ENCODE results near the gene CRYBG3. TPM values are rescaled to one million over a fixed set of nuclear protein-coding genes. Genes with fewer than 3 reads are reported as not detected.
"Not testable (repeated sequence)": the region's sequence is repeated elsewhere in the genome, so short reads cannot be mapped to it uniquely, and the experiment has no call there.

CRYBG3 gene
- total RNA-seq, 4 donors from 2014 or later = 43.1 to 62.6 (median 46.1) TPM

DNA sequence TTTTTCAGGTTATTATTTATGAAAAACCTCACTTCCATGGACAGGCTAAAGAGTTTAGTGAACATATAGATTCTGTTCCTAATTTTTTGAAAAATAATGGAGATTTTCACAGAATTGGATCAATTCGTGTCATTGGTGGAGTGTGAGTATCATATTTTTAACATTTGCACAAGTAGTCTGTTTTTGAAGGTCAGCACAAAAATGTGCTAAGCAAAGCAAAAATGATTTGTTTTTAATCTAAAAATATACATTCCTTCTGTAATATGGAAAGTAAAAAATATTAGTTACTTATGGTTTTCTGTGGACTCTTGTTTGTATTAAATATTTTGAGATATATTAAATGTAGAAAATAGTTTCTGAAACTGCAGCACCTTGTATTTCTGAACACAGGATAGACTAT is 71.0 kb downstream of the CRYBG3 start:
- no peak for ATAC-seq (ENCODE audit: low FRiP score)

DNA sequence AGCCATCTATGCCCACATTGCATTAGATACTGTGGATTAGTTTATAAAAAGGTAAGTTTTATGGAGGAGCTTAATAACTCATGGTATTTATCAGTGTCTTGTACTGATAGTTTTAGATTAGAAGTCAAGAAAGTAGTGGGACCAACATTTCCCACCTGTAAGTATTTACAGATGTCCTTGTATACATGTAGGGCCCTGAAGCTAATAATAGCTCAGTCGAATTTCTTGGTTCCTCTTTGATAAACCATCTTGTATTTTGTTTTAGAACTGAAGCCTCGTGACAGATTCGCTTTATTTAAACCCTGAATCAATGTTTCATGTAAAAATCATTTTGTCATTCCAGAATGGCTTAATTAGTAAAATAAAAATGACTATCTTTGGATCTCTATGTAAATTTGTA is 73.4 kb downstream of the CRYBG3 start:
- no peak for DNase-seq (ENCODE audit: low spot score)
- TF ChIP-seq, protein P1, sequence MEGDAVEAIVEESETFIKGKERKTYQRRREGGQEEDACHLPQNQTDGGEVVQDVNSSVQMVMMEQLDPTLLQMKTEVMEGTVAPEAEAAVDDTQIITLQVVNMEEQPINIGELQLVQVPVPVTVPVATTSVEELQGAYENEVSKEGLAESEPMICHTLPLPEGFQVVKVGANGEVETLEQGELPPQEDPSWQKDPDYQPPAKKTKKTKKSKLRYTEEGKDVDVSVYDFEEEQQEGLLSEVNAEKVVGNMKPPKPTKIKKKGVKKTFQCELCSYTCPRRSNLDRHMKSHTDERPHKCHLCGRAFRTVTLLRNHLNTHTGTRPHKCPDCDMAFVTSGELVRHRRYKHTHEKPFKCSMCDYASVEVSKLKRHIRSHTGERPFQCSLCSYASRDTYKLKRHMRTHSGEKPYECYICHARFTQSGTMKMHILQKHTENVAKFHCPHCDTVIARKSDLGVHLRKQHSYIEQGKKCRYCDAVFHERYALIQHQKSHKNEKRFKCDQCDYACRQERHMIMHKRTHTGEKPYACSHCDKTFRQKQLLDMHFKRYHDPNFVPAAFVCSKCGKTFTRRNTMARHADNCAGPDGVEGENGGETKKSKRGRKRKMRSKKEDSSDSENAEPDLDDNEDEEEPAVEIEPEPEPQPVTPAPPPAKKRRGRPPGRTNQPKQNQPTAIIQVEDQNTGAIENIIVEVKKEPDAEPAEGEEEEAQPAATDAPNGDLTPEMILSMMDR (IDR thresholded peaks at IDR 0.05) = no peak
- ATAC-seq (ENCODE audit: low FRiP score) = no peak

More for the DNA sequence above, 71.0 kb downstream of the CRYBG3 start:
- no peak for DNase-seq (ENCODE audit: low spot score)
- TF ChIP-seq, protein P1 (IDR thresholded peaks at IDR 0.05) = no peak

DNA sequence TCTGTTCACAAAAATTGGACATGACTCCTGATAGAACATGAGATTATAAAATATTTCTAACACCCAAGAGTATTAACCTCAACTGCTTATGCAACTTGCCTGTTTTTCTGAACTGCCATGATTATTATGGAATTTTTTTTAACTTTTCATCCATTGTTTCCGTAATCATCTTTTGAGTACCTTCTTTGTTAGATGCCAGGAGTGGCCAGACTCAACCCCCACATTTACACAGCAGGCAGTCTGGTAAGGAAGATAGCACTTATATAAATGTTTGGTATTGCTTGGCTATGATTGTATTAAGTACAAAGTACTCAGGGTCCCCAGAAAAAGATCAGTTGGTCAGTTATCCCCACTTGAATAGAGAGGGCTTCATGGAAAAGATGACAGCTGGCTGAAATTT is 74.3 kb downstream of the CRYBG3 start:
- ATAC-seq (ENCODE audit: low FRiP score) (no peak), DNase-seq (ENCODE audit: low spot score) (no peak)
- TF ChIP-seq, protein P1 (IDR thresholded peaks at IDR 0.05) = no peak

DNA sequence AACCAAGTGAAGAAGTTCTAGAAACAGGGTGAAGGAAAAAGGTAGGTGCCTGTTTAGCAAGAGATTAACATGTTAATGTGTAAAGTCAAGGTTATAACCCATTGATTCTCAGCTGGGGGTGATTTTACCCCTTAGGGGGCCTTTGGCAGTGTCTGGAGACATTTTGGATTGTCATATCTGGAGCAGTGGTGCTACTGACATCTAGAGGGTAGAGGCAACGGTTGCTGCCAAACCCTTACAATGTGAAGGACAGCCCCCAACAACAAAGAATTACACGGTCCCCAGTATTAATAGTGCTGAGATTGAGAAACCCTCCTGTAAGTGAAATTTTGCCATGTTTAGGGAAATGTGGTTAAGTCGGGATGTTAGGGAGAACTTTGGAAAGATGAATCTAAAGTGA is 74.7 kb downstream of the CRYBG3 start:
- no peak for DNase-seq (ENCODE audit: low spot score)
- no peak for ATAC-seq (ENCODE audit: low FRiP score)
- TF ChIP-seq, protein P1 (IDR thresholded peaks at IDR 0.05) = no peak

DNA sequence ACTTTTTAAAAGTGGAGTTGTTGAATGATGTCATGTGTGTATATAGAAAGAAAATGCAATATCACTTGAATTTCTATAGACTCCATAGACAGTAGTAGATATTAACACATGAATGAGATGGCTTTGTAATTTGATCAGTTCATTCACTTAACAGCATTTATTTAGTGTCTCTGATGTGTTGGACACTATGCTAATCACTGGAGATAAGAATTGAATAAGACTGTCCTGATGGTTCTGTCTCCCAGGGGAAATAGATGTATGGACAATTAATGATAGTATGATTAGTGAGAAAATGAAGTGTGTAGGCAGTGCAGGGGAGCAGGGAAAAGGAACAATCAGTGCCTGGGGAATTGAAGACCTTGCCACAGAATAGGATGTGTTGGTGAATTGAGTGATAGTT is 77.5 kb downstream of the CRYBG3 start:
- ATAC-seq (ENCODE audit: low FRiP score) = no peak
- TF ChIP-seq, protein P1 (IDR thresholded peaks at IDR 0.05) = no peak
- DNase-seq (ENCODE audit: low spot score) = no peak

DNA sequence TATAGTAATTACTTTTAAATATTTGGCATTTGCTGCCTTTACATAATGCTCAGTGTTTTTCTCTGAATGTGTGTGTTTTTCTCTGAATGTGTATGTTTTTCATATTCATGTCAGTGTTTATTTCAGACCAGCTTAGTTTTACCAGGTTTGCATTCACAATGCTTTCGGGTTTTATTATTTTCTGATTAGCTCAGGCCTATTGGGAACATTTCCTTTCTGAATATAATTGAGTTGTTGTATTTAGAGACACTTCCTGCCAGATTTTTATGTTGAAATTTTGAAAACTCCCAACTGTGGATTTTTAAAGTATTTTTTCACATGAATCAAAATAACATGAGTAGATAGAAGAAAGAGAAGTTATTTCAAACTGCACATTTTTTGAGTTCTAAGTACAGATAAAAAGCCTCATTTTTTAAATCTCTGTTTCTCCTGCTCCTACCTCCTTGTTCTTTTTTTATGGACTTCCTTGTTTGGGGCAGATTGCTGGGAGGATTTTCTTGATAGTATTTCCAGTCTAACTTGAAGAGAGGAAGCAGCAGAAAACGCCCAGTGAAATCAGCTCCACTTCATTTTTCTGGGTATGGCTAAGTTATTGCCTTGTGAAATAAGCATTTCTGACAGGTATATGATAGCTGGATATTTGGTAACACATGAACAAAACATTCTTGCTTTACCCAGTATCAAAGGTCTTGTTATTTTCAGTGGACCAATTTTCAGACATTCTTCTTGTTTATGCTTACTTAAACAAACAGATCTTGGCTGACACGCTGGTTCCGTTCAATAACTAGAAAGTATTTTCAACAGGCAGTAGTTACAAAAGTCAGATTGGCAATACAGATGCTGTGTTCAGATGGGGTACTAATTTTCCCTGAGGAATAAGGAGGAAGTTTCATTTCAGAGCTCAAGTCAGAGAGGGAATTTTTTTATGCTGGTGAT is 79.8 kb downstream of the CRYBG3 start:
- DNase-seq (ENCODE audit: low spot score) = no peak
- TF ChIP-seq, protein P1 (IDR thresholded peaks at IDR 0.05) = no peak
- ATAC-seq (ENCODE audit: low FRiP score) = peak; percentile 87

DNA sequence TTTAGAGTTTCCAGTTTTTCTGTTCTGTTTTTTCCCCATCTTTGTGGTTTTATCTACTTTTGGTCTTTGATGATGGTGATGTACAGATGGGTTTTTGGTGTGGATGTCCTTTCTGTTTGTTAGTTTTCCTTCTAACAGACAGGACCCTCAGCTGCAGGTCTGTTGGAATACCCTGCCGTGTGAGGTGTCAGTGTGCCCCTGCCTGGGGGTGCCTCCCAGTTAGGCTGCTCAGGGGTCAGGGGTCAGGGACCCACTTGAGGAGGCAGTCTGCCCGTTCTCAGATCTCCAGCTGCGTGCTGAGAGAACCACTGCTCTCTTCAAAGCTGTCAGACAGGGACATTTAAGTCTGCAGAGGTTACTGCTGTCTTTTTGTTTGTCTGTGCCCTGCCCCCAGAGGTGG is 88.0 kb downstream of the CRYBG3 start:
- not testable (repeated sequence) for DNase-seq (ENCODE audit: low spot score); ATAC-seq (ENCODE audit: low FRiP score)

DNA sequence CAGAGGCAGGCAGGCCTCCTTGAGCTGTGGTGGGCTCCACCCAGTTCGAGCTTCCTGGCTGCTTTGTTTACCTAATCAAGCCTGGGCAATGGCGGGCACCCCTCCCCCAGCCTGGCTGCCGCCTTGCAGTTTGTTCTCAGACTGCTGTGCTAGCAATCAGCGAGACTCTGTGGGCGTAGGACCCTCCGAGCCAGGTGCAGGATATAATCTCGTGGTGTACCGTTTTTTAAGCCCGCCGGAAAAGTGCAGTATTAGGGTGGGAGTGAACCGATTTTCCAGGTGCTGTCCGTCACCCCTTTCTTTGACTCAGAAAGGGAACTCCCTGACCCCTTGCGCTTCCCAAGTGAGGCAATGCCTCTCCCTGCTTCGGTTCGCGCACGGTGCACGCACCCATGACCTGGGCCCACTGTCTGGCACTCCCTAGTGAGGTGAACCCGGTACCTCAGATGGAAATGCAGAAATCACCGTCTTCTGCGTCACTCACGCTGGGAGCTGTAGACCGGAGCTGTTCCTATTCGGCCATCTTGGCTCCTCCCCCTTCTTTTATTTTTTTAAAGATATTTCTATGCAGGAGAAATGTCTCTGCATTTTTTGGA is 88.5 kb downstream of the CRYBG3 start:
- DNase-seq (ENCODE audit: low spot score) = not testable (repeated sequence)

More for the DNA sequence above, 88.5 kb downstream of the CRYBG3 start:
- ATAC-seq (ENCODE audit: low FRiP score) = not testable (repeated sequence)

Measured in omental fat pad (tissue), 4 donors.